GM10266 (cell line): ENCODE data around the gene VAV2.
A peak's percentile ranks its signal among the peaks of the same experiment; 100 is the strongest.

Experiments
- DNase-seq: peaks from one replicate; pipeline ENCODE4 v3.0.0; 2012; ENCODE audit errors: extremely low spot score
- CTCF ChIP-seq: IDR thresholded peaks from 2 replicates; pipeline ENCODE4 v1.5.1; 2012; ENCODE audit warnings: mild to moderate bottlenecking, low read depth; ENCODE audit not compliant: control insufficient read depth, insufficient read depth; ENCODE audit errors: missing control alignments

The VAV2 gene, protein sequence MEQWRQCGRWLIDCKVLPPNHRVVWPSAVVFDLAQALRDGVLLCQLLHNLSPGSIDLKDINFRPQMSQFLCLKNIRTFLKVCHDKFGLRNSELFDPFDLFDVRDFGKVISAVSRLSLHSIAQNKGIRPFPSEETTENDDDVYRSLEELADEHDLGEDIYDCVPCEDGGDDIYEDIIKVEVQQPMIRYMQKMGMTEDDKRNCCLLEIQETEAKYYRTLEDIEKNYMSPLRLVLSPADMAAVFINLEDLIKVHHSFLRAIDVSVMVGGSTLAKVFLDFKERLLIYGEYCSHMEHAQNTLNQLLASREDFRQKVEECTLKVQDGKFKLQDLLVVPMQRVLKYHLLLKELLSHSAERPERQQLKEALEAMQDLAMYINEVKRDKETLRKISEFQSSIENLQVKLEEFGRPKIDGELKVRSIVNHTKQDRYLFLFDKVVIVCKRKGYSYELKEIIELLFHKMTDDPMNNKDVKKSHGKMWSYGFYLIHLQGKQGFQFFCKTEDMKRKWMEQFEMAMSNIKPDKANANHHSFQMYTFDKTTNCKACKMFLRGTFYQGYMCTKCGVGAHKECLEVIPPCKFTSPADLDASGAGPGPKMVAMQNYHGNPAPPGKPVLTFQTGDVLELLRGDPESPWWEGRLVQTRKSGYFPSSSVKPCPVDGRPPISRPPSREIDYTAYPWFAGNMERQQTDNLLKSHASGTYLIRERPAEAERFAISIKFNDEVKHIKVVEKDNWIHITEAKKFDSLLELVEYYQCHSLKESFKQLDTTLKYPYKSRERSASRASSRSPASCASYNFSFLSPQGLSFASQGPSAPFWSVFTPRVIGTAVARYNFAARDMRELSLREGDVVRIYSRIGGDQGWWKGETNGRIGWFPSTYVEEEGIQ

GRCh38 chr9:133991964-133992779 lies at the start of gene VAV2:
TSS of gene VAV2 (minus strand) at chr9:133992324. CDS start at chr9:133992278, 46 bp downstream.
- peak; percentile 88 for DNase-seq

GRCh38 chr9:134041649-134041962 lies 49.5 kb upstream of the VAV2 start:
- TF ChIP-seq CTCF: no peak
- DNase-seq: no peak

More at GRCh38 chr9:133991964-133992779, at the start of gene VAV2:
- no peak for TF ChIP-seq CTCF

GRCh38 chr9:134040781-134041648 lies 48.9 kb upstream of the VAV2 start:
- DNase-seq: no peak
- TF ChIP-seq CTCF: no peak

- no peak for DNase-seq
- TF ChIP-seq CTCF: no peak
These were observed 48.0 kb upstream of the VAV2 start for GRCh38 chr9:134040176-134040565.

DNA sequence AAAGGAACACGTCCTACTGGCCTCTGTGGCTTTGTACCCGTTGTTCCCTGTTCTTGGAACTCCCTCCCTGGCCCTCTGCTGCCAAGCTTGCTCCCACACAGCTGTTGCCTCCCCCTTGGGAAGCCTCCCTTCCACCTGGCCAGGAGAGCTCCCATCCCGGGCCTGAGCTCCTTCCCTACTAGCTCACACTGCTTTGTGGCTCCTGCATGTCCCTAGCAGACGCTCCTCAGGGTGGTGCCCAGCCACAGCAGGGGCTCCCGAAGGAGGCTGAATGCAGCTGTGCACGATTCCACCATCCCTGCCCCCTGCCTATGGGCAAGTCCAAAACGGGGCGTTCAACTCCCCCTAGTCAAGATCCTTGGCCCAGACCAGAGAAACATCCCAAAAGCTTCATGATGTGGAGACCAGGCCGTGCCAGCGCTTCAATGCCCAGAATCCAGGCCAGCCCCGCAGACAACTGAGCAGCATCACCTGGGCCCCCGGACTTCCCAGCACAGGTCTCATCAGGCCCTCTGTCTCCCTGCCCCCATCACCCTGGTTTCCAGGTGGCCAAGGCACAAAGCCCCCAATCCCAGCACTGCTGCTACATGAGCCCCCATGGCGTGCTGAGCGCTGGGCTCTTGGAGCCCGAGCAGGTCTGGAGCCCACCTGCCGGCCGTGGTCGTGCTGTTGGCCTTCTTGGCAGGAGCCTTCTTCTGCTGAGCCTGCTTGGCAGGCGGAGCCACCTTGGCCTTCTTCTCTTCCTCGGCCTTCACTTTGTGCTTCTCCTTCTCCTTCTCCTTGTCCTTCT lies 47.5 kb upstream of the VAV2 start:
- DNase-seq: no peak

More for the DNA sequence above, 47.5 kb upstream of the VAV2 start:
- no peak for TF ChIP-seq CTCF
